HG03460 (cell line): ENCODE measurements around the gene CNN3.

ENCODE experiments used
- ATAC-seq: cut with Tn5 transposase; IDR thresholded peaks from one replicate; pipeline ENCODE4 v1.9.1; 2021; ENCODE audit not compliant: unreplicated experiment

Gene CNN3

GRCh38 chr1:94925004-94925403 lies 1.9 kb downstream of the CNN3 start:
- ATAC-seq, result no peak

GRCh38 chr1:94922761-94923331 lies 4.1 kb downstream of the CNN3 start:
- no peak for ATAC-seq

GRCh38 chr1:94921977-94922376 lies 4.9 kb downstream of the CNN3 start:
- no peak for ATAC-seq

GRCh38 chr1:94920061-94920460 lies 6.8 kb downstream of the CNN3 start:
- no peak for ATAC-seq

- ATAC-seq, result no peak
Measured at GRCh38 chr1:94919241-94920030, 7.5 kb downstream of the CNN3 start.

GRCh38 chr1:94917251-94917650 lies 9.7 kb downstream of the CNN3 start:
- ATAC-seq, result no peak

DNA sequence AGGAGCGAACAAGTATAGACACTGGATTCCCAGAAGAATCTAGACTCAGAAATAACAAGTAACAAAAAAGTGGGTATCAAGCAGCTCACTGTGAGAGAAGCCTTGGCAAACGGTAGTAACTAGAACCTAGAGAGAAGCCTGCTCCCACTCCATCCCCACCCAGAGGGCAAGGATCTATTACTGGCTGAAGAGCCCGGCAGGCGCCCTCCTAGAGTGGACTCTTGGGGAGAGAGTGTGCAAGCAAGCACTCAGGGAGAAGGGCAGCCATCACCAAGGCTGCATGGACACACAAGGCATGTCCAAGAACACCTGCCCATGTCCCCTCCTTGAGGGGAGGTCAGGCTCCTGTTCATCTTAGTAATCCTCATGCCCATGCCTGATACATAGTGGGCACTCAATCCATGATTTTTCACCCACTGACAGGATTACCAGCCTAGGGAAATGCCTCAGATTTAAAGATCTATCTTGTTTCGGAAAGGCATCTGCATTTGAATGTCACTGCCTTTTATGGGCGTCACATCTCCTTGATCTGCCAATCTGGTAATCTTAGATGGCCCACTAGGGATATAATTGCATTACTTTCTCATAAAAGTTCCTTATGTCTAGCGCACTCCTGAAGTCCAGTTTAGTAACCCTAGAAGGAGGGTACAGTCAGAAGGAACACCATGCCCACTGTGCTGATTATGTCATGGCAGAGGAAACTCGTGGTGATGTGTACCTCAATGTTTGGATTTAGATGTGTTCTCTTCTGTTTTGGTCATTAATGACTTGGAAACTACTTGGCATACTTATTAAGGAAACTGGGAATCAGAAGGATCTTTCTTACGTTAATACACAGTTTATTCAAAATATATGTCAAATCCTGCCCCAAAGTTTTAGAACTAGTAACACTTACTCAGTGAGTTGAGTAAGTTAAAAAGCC lies 14.4 kb downstream of the CNN3 start:
- ATAC-seq, result no peak

DNA sequence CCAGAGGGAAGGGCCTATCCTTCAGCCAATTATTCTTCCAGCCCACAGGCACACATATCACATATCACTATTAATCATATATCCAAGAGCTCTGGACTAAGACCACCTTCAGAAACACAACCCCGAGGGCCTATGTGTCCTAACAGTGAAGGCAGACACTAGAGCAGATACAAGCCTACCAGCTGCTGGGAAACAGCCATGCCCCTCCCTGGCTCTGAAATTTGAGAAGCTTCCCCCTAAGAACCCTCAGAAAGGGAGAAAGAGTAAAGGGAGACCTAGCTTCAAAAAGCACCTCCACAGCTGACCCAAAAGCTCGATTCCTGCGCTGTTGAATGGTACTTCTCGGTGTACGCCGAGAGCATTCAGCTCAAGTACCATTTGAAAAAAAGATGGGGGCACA lies 17.4 kb downstream of the CNN3 start:
- ATAC-seq, result no peak

- ATAC-seq, result no peak
Measured at GRCh38 chr1:94908965-94909364, 17.9 kb downstream of the CNN3 start.

DNA sequence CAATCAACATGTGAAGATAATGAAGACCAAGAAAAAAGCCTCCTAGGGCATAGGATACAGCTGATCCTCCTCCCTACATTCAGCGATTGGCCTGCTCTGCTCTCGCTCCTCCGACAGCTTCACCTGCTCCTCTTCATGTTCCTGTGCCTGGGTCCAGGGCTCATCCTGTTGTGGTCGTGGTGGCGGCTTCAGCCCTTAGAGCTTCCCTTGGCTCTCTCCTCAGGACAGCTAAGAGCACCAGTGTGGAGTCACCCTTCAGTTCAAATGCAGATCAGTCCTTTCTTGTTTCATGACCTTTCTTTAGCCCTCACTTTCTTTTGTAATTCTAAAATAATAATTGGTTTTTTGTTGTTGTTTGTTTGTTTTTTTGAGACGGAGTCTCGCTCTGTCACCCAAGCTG lies 18.7 kb downstream of the CNN3 start:
- ATAC-seq, result no peak

DNA sequence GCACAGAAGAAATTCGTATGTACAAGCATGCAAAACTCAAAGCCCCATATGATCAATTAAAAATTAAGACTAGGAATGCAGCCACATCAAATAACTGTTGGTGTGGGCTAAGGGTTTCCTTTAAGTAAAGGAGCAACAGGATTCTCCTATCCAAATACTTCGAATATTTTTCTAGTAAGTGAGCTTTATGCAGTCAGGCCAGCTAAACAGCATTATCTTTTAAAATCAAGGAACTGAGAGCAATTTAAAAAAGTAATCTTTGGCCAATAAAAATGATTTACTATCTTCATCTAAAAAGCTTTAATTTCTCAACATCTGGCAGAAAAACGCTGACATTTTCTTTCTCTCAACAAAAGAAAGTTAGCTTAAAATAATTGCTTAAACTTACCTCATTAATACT lies 19.8 kb downstream of the CNN3 start:
- no peak for ATAC-seq

- ATAC-seq, result no peak
Measured at GRCh38 chr1:94906382-94906781, 20.5 kb downstream of the CNN3 start.

DNA sequence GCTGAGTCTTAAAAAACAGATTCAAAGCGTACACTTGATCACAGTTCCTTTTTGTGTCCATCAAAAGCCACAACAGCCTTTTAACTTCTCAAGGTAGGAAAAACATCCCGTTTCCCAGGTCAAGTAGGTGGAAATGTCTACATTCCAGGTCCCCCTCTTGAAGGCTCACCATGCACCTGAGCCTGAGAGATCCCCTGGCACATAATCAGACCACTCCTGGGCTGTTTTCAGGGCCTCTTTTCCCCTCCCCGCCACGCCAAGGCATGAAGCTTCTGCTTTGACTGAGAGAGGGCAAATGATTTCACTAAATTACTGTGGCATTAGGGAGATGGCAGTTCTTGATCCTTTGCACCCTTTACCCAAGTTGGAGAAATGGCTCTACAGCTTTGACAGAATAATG lies 21.7 kb downstream of the CNN3 start:
- no peak for ATAC-seq

- no peak for ATAC-seq
Measured at GRCh38 chr1:94903280-94904009, 23.5 kb downstream of the CNN3 start.

DNA sequence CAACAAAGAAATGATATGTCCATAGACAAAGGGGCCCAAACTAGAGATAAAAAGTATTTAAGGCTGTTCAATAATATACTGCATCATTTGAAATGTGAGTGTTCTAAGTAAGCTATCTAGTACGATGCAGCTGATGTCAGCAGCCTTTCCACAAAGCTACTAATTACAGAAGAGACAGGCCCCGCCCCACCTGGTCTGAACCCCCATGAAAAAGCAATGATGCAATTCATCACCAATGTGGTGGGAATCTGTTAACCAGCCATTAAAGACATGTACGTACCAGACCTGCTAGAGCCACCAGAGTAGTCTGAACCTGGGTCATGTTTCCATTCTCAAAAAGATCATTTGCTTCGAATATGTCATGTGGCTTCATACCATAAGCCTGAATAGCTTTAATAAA lies 25.1 kb downstream of the CNN3 start:
- ATAC-seq, result no peak

GRCh38 chr1:94899756-94900155 lies 27.2 kb downstream of the CNN3 start:
- no peak for ATAC-seq

GRCh38 chr1:94898491-94899385 lies 28.2 kb downstream of the CNN3 start:
- ATAC-seq, result no peak

GRCh38 chr1:94895518-94895917 lies 31.4 kb downstream of the CNN3 start:
- ATAC-seq, result no peak

DNA sequence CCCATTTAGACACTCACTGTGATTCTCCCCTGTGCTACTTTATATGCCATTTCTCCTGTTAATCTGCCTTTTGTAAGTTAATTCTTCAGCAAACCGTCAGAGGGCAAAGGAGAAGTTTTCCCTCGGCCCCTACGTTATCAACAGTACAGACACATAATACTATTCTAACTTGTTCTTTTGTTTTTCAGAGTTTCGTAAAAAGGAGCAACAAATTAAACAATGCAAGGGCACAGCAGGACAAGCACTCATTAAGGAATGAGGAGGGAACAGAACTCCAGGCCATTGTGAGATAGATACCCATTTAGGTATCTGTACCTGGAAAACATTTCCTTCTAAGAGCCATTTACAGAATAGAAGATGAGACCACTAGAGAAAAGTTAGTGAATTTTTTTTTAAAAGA lies 32.3 kb downstream of the CNN3 start:
- ATAC-seq, result no peak

GRCh38 chr1:94892604-94893254 lies 34.2 kb downstream of the CNN3 start:
- ATAC-seq, result no peak
